K562 treated with DMSO at 1 percent for 4 hours (cell line): ENCODE data around the gene RRP1. TPM values are rescaled to one million over a fixed set of nuclear protein-coding genes. Genes with fewer than 3 reads are reported as not detected.

ENCODE experiments used
- total RNA-seq: library from RNA; unstranded; fragments of 300-600 nt; gene quantifications from 2 replicates; pipeline ENCODE4 v1.2.3, GENCODE V29; 2022; ENCODE audit not compliant: insufficient read depth

RRP1 gene, protein sequence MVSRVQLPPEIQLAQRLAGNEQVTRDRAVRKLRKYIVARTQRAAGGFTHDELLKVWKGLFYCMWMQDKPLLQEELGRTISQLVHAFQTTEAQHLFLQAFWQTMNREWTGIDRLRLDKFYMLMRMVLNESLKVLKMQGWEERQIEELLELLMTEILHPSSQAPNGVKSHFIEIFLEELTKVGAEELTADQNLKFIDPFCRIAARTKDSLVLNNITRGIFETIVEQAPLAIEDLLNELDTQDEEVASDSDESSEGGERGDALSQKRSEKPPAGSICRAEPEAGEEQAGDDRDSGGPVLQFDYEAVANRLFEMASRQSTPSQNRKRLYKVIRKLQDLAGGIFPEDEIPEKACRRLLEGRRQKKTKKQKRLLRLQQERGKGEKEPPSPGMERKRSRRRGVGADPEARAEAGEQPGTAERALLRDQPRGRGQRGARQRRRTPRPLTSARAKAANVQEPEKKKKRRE
- total RNA-seq, result 17.4 and 17.5 TPM in 2 replicates

DNA sequence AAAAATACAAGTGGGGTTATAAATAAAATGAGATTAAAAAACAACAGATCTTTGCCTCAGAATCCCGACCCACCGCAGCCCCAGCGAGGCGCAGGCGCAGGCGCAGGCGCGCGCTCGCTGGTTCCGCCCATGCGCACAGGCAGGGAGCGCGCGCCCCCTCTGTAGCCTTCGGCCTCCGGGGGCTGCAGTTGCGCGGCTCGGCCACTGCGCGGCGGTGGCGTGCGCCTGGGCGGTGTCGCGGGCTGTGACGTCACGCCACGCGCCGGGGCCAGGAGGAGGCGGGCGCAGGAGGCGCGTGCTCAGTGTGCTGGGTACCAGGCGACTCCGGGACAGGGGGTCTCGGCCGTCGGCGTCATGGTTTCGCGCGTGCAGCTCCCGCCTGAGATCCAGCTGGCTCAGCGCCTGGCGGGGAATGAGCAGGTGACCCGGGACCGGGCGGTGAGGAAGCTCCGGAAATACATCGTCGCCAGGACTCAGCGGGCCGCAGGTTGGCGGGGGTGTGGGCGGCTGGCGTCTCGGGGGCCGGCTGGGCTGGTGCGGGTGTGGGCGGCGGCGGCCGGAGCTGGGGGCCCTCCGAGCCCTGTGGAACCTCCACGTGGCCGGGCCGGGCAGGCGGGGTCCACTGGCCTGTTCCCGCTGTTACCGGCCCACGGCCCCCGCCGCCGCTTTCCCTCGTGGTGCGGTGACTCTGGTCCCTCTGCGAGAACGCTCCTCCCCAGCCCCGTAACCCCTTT, at the start of gene RRP1:
Gene RRP1, plus strand, starts transcription at position 302 of the 734 bp plus-strand sequence. Its CDS starts 53 bp downstream, at position 355.

DNA sequence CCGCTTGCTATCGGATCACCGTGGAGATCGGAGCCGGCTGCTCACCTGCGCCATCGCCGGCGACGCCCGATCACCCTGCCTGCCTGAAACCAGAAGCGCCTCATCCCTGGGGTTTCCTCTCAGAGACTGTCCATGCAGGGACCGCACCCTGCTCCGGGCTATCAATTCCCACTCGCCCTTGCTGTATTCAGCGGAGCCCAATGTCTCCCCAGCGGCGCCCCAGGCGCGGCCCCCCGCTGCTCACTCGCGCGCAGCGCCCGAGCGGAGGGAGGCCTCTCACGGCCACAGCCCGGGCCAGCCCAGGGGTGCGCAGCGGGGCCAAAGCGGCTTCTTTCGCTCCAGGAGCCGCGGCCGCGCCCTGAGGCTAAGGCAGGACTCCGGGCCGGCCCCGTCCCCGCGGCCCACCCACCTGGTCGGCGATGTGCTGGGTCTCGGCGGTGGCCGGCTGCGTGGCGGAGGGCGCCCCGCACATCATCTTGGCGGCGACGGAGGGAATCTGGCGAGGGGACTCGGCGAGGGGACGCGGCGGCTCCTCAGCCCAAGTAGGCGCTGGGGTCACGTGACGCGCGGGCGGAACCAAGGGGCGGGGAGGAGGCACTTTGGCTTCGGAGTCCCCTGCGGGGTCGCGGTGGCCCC, 13.5 kb upstream of the RRP1 start, which contains the start of gene CSTB:
Gene CSTB, minus strand, starts transcription at position 514 of the 636 bp plus-strand sequence. Its CDS starts 39 bp downstream, at position 475.

Other genes starting within 250 kb of the RRP1 start
- gene HSF2BP, start 130.1 kb upstream of the RRP1 start, total RNA-seq, result 0.51 TPM in 1 of 2 replicates, not detected in the other
- 22.3 and 24.5 TPM in 2 replicates for gene RRP1B, start 130.0 kb upstream of the RRP1 start, total RNA-seq
- 51.3 and 53.4 TPM in 2 replicates for gene PDXK, start 70.4 kb upstream of the RRP1 start, total RNA-seq
- 41.4 and 44.2 TPM in 2 replicates for gene CSTB, start 13.3 kb upstream of the RRP1 start, total RNA-seq
- gene AGPAT3, start 75.6 kb downstream of the RRP1 start, total RNA-seq, result 35.9 and 42.1 TPM in 2 replicates
- gene TRAPPC10, start 222.7 kb downstream of the RRP1 start, total RNA-seq, result 18.0 and 23.1 TPM in 2 replicates